ENCODE results near the gene NEURL1.

Gene NEURL1

GRCh38 chr10:103498936-103499638, 5.6 kb downstream of the NEURL1 start:
- no peak overlapping the region for H2AFZ ChIP-seq (ENCODE audit: low read depth, low read length)
- no peaks in the 10 kb centered on the region for H3K9me3 ChIP-seq (ENCODE audit: control insufficient read depth, low read length)
- no peak overlapping the region for H3K27ac ChIP-seq (ENCODE audit: low read length, poor library complexity, severe bottlenecking)
- H2BK15ac ChIP-seq (ENCODE audit: low read depth, poor library complexity, severe bottlenecking): no peak overlapping the region
- WGBS: 94% methylated on average over 5 of the region's 5 CpGs
- no peak overlapping the region for H2AK5ac ChIP-seq (ENCODE audit: low read length, severe bottlenecking)
- peaks cover 12% of the 10 kb centered on the region for H3K4me1 ChIP-seq (ENCODE audit: control insufficient read depth, insufficient read depth, low read depth, low read length)
- no peaks in the 10 kb centered on the region for H3K79me1 ChIP-seq (replicated peaks; ENCODE audit: low read length, poor library complexity, severe bottlenecking)
- H3K4me2 ChIP-seq (ENCODE audit: low read length, poor library complexity, severe bottlenecking): no peak overlapping the region
- H3K4me3 ChIP-seq (ENCODE audit: insufficient read depth in 1 of 2, low read depth in 1 of 2, low read length in 2 of 2): no peak overlapping the region
- no peak overlapping the region for H2BK120ac ChIP-seq (ENCODE audit: low read depth, low read length)
- H3K4ac ChIP-seq (ENCODE audit: low read depth in 1 of 2, low read length in 2 of 2): no peak overlapping the region
- H3K23ac ChIP-seq (ENCODE audit: low read length in 2 of 2): no peak overlapping the region
- H4K91ac ChIP-seq (ENCODE audit: low read length): no peak overlapping the region
- no peak for DNase-seq
- H4K8ac ChIP-seq (ENCODE audit: low read length): no peak overlapping the region
- no peaks in the 10 kb centered on the region for H3K36me3 ChIP-seq (ENCODE audit: control insufficient read depth in 1 of 2, insufficient read depth in 2 of 2, low read depth in 1 of 2, low read length in 2 of 2)
- H2BK5ac ChIP-seq (ENCODE audit: low read depth, low read length, poor library complexity, severe bottlenecking): no peak overlapping the region
- H3K9ac ChIP-seq (ENCODE audit: low read length): no peak overlapping the region
- peaks cover 75 to 87% of the 10 kb centered on the region in 2 experiments for H3K27me3 ChIP-seq (ENCODE audit: control insufficient read depth in 1 of 2, insufficient read depth in 1 of 2, low read length in 2 of 2)
- no peak overlapping the region for H2BK12ac ChIP-seq (ENCODE audit: low read length in 2 of 2)
- no peak overlapping the region for H3K14ac ChIP-seq (ENCODE audit: low read length in 2 of 2)
- H3K18ac ChIP-seq (ENCODE audit: low read depth in 1 of 2, low read length in 2 of 2): no peak overlapping the region

- Histone ChIP-seq H3K18ac (ENCODE audit: low read depth in 1 of 2, low read length in 2 of 2) (no peak overlapping the region), H3K27ac (ENCODE audit: low read length, poor library complexity, severe bottlenecking) (no peak overlapping the region), H3K36me3 (ENCODE audit: control insufficient read depth in 1 of 2, insufficient read depth in 2 of 2, low read depth in 1 of 2, low read length in 2 of 2) (no peaks in the 10 kb centered on the region), H3K23ac (ENCODE audit: low read length in 2 of 2) (no peak overlapping the region), H2BK12ac (ENCODE audit: low read length in 2 of 2) (no peak overlapping the region), H3K4me2 (ENCODE audit: low read length, poor library complexity, severe bottlenecking) (no peak overlapping the region), H2BK15ac (ENCODE audit: low read depth, poor library complexity, severe bottlenecking) (no peak overlapping the region), H3K4me3 (ENCODE audit: insufficient read depth in 1 of 2, low read depth in 1 of 2, low read length in 2 of 2) (no peak overlapping the region), H2AFZ (ENCODE audit: low read depth, low read length) (no peak overlapping the region), H3K4ac (ENCODE audit: low read depth in 1 of 2, low read length in 2 of 2) (no peak overlapping the region), H2AK5ac (ENCODE audit: low read length, severe bottlenecking) (no peak overlapping the region), H3K9ac (ENCODE audit: low read length) (no peak overlapping the region), H2BK120ac (ENCODE audit: low read depth, low read length) (no peak overlapping the region), H3K9me3 (ENCODE audit: control insufficient read depth, low read length) (no peaks in the 10 kb centered on the region), H3K4me1 (ENCODE audit: control insufficient read depth, insufficient read depth, low read depth, low read length) (peaks cover 6% of the 10 kb centered on the region), H4K8ac (ENCODE audit: low read length) (no peak overlapping the region), H3K14ac (ENCODE audit: low read length in 2 of 2) (no peak overlapping the region), H3K27me3 (ENCODE audit: control insufficient read depth in 1 of 2, insufficient read depth in 1 of 2, low read length in 2 of 2) (peaks cover 68 to 87% of the 10 kb centered on the region in 2 experiments), H4K91ac (ENCODE audit: low read length) (no peak overlapping the region), H3K79me1 (replicated peaks; ENCODE audit: low read length, poor library complexity, severe bottlenecking) (no peaks in the 10 kb centered on the region), H2BK5ac (ENCODE audit: low read depth, low read length, poor library complexity, severe bottlenecking) (no peak overlapping the region)
- WGBS: 63% methylated on average over 3 of the region's 7 CpGs
- DNase-seq: no peak
Measured at GRCh38 chr10:103499881-103500280, 6.4 kb downstream of the NEURL1 start.

- Histone ChIP-seq H3K4me3 (ENCODE audit: insufficient read depth in 1 of 2, low read depth in 1 of 2, low read length in 2 of 2) (no peak overlapping the region), H2BK120ac (ENCODE audit: low read depth, low read length) (no peak overlapping the region), H4K8ac (ENCODE audit: low read length) (no peak overlapping the region), H3K4me1 (ENCODE audit: control insufficient read depth, insufficient read depth, low read depth, low read length) (peaks cover 9% of the 10 kb centered on the region), H3K4me2 (ENCODE audit: low read length, poor library complexity, severe bottlenecking) (no peak overlapping the region), H3K9me3 (ENCODE audit: control insufficient read depth, low read length) (no peaks in the 10 kb centered on the region), H2AK5ac (ENCODE audit: low read length, severe bottlenecking) (no peak overlapping the region), H2AFZ (ENCODE audit: low read depth, low read length) (no peak overlapping the region), H3K27me3 (ENCODE audit: control insufficient read depth in 1 of 2, insufficient read depth in 1 of 2, low read length in 2 of 2) (peaks cover 64 to 85% of the 10 kb centered on the region in 2 experiments), H3K27ac (ENCODE audit: low read length, poor library complexity, severe bottlenecking) (no peak overlapping the region), H3K18ac (ENCODE audit: low read depth in 1 of 2, low read length in 2 of 2) (no peak overlapping the region), H3K23ac (ENCODE audit: low read length in 2 of 2) (no peak overlapping the region), H2BK15ac (ENCODE audit: low read depth, poor library complexity, severe bottlenecking) (no peak overlapping the region), H4K91ac (ENCODE audit: low read length) (no peak overlapping the region), H2BK5ac (ENCODE audit: low read depth, low read length, poor library complexity, severe bottlenecking) (no peak overlapping the region), H3K14ac (ENCODE audit: low read length in 2 of 2) (no peak overlapping the region), H3K36me3 (ENCODE audit: control insufficient read depth in 1 of 2, insufficient read depth in 2 of 2, low read depth in 1 of 2, low read length in 2 of 2) (no peaks in the 10 kb centered on the region), H2BK12ac (ENCODE audit: low read length in 2 of 2) (no peak overlapping the region), H3K4ac (ENCODE audit: low read depth in 1 of 2, low read length in 2 of 2) (no peak overlapping the region), H3K79me1 (replicated peaks; ENCODE audit: low read length, poor library complexity, severe bottlenecking) (no peaks in the 10 kb centered on the region), H3K9ac (ENCODE audit: low read length) (no peak overlapping the region)
- WGBS: 93% methylated on average over 6 of the region's 6 CpGs
- DNase-seq: no peak
Measured at GRCh38 chr10:103500481-103500880, 7.0 kb downstream of the NEURL1 start.

DNA sequence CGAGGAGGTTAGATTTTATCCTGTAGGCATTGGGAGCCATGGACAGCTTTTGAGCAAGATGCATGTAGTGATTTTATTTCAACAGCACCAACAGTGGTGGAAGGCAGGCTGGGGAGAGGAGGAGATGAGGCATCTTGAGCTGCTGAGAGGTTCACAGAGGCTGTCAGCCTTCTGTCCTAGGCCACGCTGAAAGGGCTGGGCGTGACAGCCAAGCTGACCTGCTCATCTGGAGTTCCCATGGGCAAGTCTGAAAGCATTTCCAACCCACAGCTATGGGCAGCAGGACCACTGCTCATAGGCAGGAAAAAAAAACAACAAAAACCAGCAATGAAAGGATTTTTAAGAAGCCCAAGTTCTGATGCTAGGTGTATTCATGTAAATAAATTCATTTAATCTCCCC, 7.7 kb downstream of the NEURL1 start:
- H2BK12ac ChIP-seq (ENCODE audit: low read length in 2 of 2): no peak overlapping the region
- no peaks in the 10 kb centered on the region for H3K9me3 ChIP-seq (ENCODE audit: control insufficient read depth, low read length)
- H2AFZ ChIP-seq (ENCODE audit: low read depth, low read length): no peak overlapping the region

More for the DNA sequence above, 7.7 kb downstream of the NEURL1 start:
- Histone ChIP-seq H4K8ac (ENCODE audit: low read length) (no peak overlapping the region), H3K14ac (ENCODE audit: low read length in 2 of 2) (no peak overlapping the region), H3K4ac (ENCODE audit: low read depth in 1 of 2, low read length in 2 of 2) (no peak overlapping the region), H2BK15ac (ENCODE audit: low read depth, poor library complexity, severe bottlenecking) (no peak overlapping the region), H3K18ac (ENCODE audit: low read depth in 1 of 2, low read length in 2 of 2) (no peak overlapping the region), H3K4me2 (ENCODE audit: low read length, poor library complexity, severe bottlenecking) (no peak overlapping the region), H3K4me1 (ENCODE audit: control insufficient read depth, insufficient read depth, low read depth, low read length) (peaks cover 10% of the 10 kb centered on the region), H2BK5ac (ENCODE audit: low read depth, low read length, poor library complexity, severe bottlenecking) (no peak overlapping the region), H3K27ac (ENCODE audit: low read length, poor library complexity, severe bottlenecking) (no peak overlapping the region), H2BK120ac (ENCODE audit: low read depth, low read length) (no peak overlapping the region), H3K79me1 (replicated peaks; ENCODE audit: low read length, poor library complexity, severe bottlenecking) (no peaks in the 10 kb centered on the region), H2AK5ac (ENCODE audit: low read length, severe bottlenecking) (no peak overlapping the region), H3K23ac (ENCODE audit: low read length in 2 of 2) (no peak overlapping the region), H3K4me3 (ENCODE audit: insufficient read depth in 1 of 2, low read depth in 1 of 2, low read length in 2 of 2) (no peak overlapping the region), H3K36me3 (ENCODE audit: control insufficient read depth in 1 of 2, insufficient read depth in 2 of 2, low read depth in 1 of 2, low read length in 2 of 2) (no peaks in the 10 kb centered on the region), H3K9ac (ENCODE audit: low read length) (no peak overlapping the region), H4K91ac (ENCODE audit: low read length) (no peak overlapping the region), H3K27me3 (ENCODE audit: control insufficient read depth in 1 of 2, insufficient read depth in 1 of 2, low read length in 2 of 2) (peaks cover 67 to 85% of the 10 kb centered on the region in 2 experiments)
- 77% methylated on average over 3 of the region's 3 CpGs for WGBS
- no peak for DNase-seq
